ENCODE measurements around the gene ARHGAP18.
"Not testable (repeated sequence)": the region's sequence is repeated elsewhere in the genome, so short reads cannot be mapped to it uniquely, and the experiment has no call there.

ARHGAP18 gene

GRCh38 chr6:129574605-129575004 is 135.4 kb downstream of the ARHGAP18 start:
- not testable (repeated sequence) for DNase-seq

- not testable (repeated sequence) for DNase-seq
Observed at GRCh38 chr6:129570929-129571328, 139.0 kb downstream of the ARHGAP18 start.

- DNase-seq: no peak
Observed at GRCh38 chr6:129568015-129568414, 142.0 kb downstream of the ARHGAP18 start.

GRCh38 chr6:129567374-129567773 is 142.6 kb downstream of the ARHGAP18 start:
- peak; percentile 66 for DNase-seq

GRCh38 chr6:129565811-129566210 is 144.2 kb downstream of the ARHGAP18 start:
- DNase-seq: no peak

GRCh38 chr6:129565366-129565765 is 144.6 kb downstream of the ARHGAP18 start:
- no peak for DNase-seq

- DNase-seq: no peak
Observed at GRCh38 chr6:129558248-129558647, 151.7 kb downstream of the ARHGAP18 start.

GRCh38 chr6:129555206-129555832 is 154.7 kb downstream of the ARHGAP18 start:
- no peak for DNase-seq

- no peak for DNase-seq
Observed at GRCh38 chr6:129552413-129552812, 157.6 kb downstream of the ARHGAP18 start.

- no peak for DNase-seq
Observed at GRCh38 chr6:129551486-129551885, 158.5 kb downstream of the ARHGAP18 start.

GRCh38 chr6:129546702-129547101 is 163.3 kb downstream of the ARHGAP18 start:
- DNase-seq: no peak

GRCh38 chr6:129544892-129545612 is 164.9 kb downstream of the ARHGAP18 start:
- DNase-seq: no peak

- DNase-seq: no peak
Observed at GRCh38 chr6:129543981-129544380, 166.0 kb downstream of the ARHGAP18 start.

- DNase-seq: no peak
Observed at GRCh38 chr6:129542705-129543104, 167.3 kb downstream of the ARHGAP18 start.

GRCh38 chr6:129539032-129539431 is 170.9 kb downstream of the ARHGAP18 start:
- no peak for DNase-seq

- DNase-seq: no peak
Observed at GRCh38 chr6:129536271-129536670, 173.7 kb downstream of the ARHGAP18 start.

GRCh38 chr6:129534926-129535325 is 175.1 kb downstream of the ARHGAP18 start:
- DNase-seq: no peak

Data from suppressor macrophage treated with lipopolysaccharide for 4 hours (primary cell).